NB4 (cell line): ENCODE measurements around the gene SLC26A8.
"Not testable (repeated sequence)": the region's sequence is repeated elsewhere in the genome, so short reads cannot be mapped to it uniquely, and the experiment has no call there.

Experiments used
- MAX ChIP-seq: IDR thresholded peaks from 2 replicates; pipeline ENCODE4 v1.6.1; 2011; ENCODE audit warnings: low read depth, low read length
- TF ChIP-seq, protein P1 (sequence below): IDR thresholded peaks from one replicate; pipeline ENCODE4 v1.5.1; 2012; ENCODE audit warnings: low read depth, low read length

DNA sequence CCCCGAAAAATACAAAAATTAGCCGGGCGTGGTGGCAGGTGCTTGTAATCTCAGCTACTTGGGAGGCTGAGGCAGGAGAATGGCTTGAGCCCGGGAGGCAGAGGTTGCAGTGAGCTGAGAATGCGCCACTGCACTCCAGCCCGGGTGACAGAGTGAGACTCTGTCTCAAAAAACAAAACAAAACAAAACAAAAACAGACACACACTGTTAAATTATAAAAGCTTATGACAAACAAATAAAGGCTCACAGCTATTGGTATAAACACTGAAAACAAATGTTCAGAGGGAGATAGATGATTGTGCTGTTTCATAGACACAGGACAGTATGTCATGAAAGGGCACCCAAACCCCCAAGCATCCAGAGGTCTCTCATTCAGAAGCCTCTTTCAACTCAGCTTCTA, 107.5 kb downstream of the SLC26A8 start:
- TF ChIP-seq, protein P1, sequence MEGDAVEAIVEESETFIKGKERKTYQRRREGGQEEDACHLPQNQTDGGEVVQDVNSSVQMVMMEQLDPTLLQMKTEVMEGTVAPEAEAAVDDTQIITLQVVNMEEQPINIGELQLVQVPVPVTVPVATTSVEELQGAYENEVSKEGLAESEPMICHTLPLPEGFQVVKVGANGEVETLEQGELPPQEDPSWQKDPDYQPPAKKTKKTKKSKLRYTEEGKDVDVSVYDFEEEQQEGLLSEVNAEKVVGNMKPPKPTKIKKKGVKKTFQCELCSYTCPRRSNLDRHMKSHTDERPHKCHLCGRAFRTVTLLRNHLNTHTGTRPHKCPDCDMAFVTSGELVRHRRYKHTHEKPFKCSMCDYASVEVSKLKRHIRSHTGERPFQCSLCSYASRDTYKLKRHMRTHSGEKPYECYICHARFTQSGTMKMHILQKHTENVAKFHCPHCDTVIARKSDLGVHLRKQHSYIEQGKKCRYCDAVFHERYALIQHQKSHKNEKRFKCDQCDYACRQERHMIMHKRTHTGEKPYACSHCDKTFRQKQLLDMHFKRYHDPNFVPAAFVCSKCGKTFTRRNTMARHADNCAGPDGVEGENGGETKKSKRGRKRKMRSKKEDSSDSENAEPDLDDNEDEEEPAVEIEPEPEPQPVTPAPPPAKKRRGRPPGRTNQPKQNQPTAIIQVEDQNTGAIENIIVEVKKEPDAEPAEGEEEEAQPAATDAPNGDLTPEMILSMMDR: not testable (repeated sequence)
- TF ChIP-seq MAX: not testable (repeated sequence)
